GM19455 (cell line): ENCODE data around the gene CDC6.

ENCODE experiments used
- ATAC-seq: cut with Tn5 transposase; IDR thresholded peaks from one replicate; pipeline ENCODE4 v1.9.1; 2021; ENCODE audit not compliant: unreplicated experiment

The CDC6 gene

DNA sequence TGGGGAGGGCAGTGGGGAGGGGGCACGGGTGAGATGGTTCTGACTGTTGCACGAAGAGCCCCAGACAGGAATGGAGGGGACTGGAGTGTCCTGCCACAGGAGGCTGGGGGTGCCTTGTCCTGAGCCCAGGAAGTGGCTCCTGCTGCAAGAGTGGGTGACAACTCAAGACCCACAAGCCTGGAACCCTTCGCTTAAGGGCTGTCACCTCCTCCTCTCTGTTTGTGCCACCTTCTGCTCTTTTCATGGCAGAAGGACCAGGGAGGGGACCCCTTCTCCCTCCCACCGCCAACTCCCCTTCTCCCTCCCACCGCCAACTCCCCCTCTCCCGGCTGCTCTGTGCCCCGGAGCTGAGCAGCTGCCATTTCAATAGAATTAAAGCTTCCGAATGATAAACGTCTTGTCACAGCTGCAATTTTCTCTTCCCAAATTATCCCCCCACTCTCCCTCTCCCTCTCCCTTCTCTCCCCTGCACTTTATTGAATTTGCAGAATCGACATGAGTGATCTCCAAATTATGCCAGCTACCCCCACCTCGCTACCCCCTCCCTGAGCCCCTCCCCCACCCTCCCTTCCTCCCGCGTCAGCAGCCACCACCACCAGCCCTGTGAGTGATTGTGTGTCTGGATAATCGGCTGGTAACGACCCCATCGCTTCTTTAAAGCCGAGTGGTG, 63.1 kb downstream of the CDC6 start:
- no peak for ATAC-seq

DNA sequence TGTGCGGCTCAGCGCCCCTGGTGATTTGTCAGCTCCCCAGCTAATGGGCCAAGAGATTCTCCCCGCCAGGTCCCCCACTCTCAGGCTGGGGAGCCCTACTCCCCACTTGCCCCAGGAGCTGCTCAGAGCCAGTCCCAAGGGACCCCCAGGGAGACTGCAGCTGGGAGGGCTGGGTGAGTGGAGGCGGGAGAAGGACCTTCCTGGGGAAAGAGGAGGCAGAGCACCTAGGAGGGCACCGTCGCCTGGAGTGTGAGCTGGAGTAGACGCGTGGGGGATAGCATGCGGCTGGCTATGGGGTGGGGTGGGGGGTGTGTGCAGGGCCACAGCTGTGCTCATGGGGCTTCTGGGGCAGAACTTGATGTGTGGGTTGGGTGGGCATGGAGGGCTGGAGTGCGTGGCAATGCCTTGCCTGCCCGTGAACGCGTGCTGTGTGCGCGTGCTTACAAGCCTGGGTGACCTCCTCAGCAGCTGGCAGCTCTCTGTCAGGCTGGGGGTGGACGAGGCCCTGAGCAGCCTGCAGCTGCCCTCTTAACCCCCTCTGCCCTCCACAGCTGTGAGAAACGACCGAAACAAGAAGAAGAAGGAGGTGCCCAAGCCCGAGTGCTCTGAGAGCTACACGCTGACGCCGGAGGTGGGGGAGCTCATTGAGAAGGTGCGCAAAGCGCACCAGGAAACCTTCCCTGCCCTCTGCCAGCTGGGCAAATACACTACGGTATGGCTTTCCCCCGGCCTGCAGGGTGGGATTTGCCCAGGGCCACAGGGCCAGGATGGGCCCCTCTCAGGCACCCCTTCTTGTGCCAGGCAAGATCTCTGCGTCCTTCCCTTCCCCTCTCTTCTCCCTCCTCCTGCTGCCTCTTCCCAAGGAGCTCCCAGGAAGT, 63.9 kb downstream of the CDC6 start:
- no peak for ATAC-seq

DNA sequence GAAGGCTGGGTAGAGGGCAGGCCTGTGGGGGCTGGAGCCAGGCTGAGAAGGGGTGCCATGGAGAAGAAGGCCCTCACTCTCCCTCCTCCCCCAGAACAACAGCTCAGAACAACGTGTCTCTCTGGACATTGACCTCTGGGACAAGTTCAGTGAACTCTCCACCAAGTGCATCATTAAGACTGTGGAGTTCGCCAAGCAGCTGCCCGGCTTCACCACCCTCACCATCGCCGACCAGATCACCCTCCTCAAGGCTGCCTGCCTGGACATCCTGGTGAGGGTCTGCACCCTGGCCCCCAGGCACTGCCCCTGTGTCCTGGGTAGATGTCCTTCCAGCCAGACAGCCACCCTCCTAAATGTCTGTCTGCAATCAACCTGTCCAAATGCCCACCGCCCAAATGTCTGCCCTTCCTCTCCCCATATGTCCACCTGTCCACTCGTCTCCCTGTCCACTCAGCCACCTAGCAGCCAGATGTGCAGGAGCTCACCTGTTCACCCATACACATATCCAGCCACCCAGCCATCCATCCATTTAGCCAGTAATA, 64.6 kb downstream of the CDC6 start:
- no peak for ATAC-seq

GRCh38 chr17:40352779-40353394, 65.2 kb downstream of the CDC6 start:
- ATAC-seq = no peak
